Skeletal muscle satellite cell (primary cell): ENCODE results near the gene COL5A3.

Source experiments
- H3K27me3 ChIP-seq: 2 replicates; pipeline ENCODE4 v1.7.0; 2013; ENCODE audit warnings: low read length; ENCODE audit not compliant: control insufficient read depth, insufficient read depth
- H3K36me3 ChIP-seq: 2 replicates; pipeline ENCODE4 v1.7.0; 2013; ENCODE audit warnings: mild to moderate bottlenecking, control low read depth, low read length; ENCODE audit not compliant: insufficient read depth
- H3K4me1 ChIP-seq: 2 replicates; pipeline ENCODE4 v1.7.0; 2013; ENCODE audit warnings: low read length; ENCODE audit not compliant: control insufficient read depth, insufficient read depth
- H3K4me2 ChIP-seq: 2 replicates; pipeline ENCODE4 v1.7.0; 2013; ENCODE audit warnings: mild to moderate bottlenecking, low read length
- H3K4me3 ChIP-seq: 2 replicates; pipeline ENCODE4 v1.7.0; 2013; ENCODE audit warnings: low read length
- H3K9ac ChIP-seq: 2 replicates; pipeline ENCODE4 v1.7.0; 2013; ENCODE audit warnings: mild to moderate bottlenecking, low read depth, low read length, moderate library complexity
- H3K9me3 ChIP-seq: replicated peaks from 2 replicates; pipeline ENCODE4 v1.7.0; 2013; ENCODE audit warnings: mild to moderate bottlenecking, control low read depth, low read length

Gene COL5A3

GRCh38 chr19:10009714-10010224 is 535 bp downstream of the COL5A3 start:
- Histone ChIP-seq H3K4me1 (peaks cover 29% of the 10 kb centered on the region), H3K9ac (peak overlapping the region; percentile 50), H3K27me3 (peaks cover 37% of the 10 kb centered on the region), H3K4me2 (peak overlapping the region; percentile 76), H3K9me3 (no peaks in the 10 kb centered on the region), H3K36me3 (no peaks in the 10 kb centered on the region), H3K4me3 (peak overlapping the region; percentile 63)

- no peaks in the 10 kb centered on the region for H3K36me3 ChIP-seq
- no peak overlapping the region for H3K4me2 ChIP-seq
- H3K9ac ChIP-seq, result peak overlapping the region; percentile 15
- no peak overlapping the region for H3K4me3 ChIP-seq
- H3K4me1 ChIP-seq, result peaks cover 29% of the 10 kb centered on the region
- peaks cover 23% of the 10 kb centered on the region for H3K27me3 ChIP-seq
- H3K9me3 ChIP-seq, result no peaks in the 10 kb centered on the region
Measured at GRCh38 chr19:10008184-10008765, 2.0 kb downstream of the COL5A3 start.

DNA sequence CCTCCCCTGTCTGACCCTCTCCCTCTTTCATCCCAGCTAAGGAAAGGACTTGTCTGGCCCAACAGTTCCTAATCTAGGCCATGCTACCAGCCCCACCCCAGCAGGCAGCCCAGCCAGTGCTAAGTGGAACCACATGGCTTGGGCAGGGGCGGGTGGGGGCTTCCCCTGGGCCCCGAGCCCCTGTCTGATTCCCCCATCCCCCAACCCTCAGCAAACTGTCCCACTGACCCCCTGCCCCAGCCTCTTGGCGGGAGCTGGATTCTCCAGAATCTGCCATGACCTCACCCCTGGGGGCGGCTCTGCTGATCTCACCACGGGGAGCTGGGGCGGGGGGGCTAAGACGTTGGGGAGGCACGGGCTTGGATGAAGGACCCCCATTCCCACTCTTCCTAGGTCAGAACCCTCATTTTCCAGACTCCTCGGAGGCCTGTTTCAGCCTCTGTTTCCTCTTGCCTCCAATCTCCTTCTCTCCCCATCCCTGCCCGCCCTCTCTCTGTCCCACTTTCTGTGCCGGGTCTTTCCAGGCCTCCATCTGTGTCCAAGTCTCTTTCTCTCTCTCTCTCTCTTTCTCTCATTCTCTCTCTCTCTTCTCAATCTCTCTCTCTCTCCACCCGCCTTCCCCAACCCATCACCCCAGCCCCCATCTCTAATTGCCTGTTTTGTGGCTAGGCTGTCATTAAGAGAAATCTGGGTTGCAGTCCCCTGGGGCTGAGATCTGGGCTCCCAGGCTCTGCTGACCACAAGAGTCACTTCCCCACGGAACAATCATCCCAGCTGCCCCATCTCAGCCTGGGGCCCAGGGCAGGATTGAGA is 2.7 kb downstream of the COL5A3 start:
- Histone ChIP-seq H3K36me3 (no peaks in the 10 kb centered on the region), H3K4me3 (no peak overlapping the region), H3K9me3 (no peaks in the 10 kb centered on the region), H3K9ac (peak overlapping the region; percentile 15), H3K4me1 (peaks cover 29% of the 10 kb centered on the region), H3K27me3 (peaks cover 18% of the 10 kb centered on the region), H3K4me2 (no peak overlapping the region)

DNA sequence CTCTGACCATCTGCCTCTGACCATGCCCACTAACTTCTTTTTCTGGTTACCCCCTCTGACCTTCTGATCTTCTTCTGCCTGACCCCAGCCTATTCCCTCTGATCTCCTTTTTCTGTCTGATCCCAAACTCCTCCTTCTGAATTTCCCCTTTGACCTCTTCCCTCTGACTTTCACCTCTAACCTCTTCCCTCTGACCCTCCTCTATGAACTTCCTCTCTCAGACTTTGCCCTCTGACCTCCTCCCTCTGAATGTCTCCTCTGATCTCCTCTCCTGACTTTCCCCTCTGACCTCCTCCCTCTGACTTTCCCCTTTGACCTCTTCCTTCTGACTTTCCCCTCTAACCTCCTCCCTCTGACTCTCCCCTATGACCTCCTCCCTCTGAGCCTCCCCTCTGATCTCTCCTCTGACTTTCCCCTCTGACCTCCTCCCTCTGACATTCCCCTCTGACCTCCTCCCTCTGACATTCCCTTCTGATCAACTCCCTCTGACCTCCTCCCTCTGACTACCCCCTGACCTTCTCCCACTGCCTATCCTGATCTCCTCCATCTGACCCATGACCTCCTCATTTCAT is 3.5 kb downstream of the COL5A3 start:
- no peak overlapping the region for H3K4me3 ChIP-seq
- no peak overlapping the region for H3K9ac ChIP-seq

GRCh38 chr19:10006335-10006708 is 4.0 kb downstream of the COL5A3 start:
- peaks cover 29% of the 10 kb centered on the region for H3K4me1 ChIP-seq
- peaks cover 6% of the 10 kb centered on the region for H3K27me3 ChIP-seq
- H3K4me3 ChIP-seq, result no peak overlapping the region

More for the DNA sequence above, 3.5 kb downstream of the COL5A3 start:
- Histone ChIP-seq H3K9me3 (no peaks in the 10 kb centered on the region), H3K4me2 (no peak overlapping the region), H3K4me1 (peaks cover 29% of the 10 kb centered on the region), H3K36me3 (no peaks in the 10 kb centered on the region), H3K27me3 (peaks cover 11% of the 10 kb centered on the region)

DNA sequence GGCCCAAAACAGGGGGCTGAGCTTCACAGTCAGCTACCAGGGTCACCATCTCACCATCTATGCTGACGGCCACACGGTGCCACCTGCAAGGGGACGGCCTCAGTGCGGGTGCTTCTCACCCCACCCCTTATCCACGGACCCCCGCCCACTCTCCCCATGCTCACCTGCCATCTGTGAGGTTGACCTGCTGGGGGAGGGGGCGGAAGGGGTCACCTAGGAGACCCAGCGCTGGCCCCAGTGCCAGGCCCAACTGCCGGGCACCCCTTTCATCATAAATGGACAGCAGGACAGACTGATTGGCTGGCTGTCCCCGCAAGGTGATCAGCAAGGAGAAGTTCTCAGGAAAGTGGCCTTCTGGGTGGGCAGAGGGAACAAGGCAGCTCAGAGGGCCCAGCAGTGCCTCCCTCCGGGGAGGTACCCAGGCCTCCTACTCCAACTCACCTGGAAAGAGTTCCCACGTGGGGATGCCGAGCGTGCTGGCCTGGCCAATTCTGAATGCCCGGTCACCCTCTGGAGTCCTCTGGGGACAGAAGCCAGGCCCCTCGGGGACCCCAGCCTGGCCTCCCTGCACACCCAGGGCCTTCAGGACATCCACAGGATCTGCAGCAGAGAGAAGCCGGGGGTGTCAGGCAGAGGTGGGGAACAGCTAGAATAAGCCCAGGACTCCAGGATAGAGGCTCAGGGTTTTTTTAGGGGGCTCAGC is 4.5 kb downstream of the COL5A3 start:
- H3K4me3 ChIP-seq, result no peak overlapping the region
- H3K9me3 ChIP-seq, result no peaks in the 10 kb centered on the region
- no peak overlapping the region for H3K4me2 ChIP-seq
- H3K36me3 ChIP-seq, result no peaks in the 10 kb centered on the region
- peaks cover 29% of the 10 kb centered on the region for H3K4me1 ChIP-seq
- H3K9ac ChIP-seq, result no peak overlapping the region
- H3K27me3 ChIP-seq, result peaks cover 2% of the 10 kb centered on the region

More at GRCh38 chr19:10006335-10006708, 4.0 kb downstream of the COL5A3 start:
- Histone ChIP-seq H3K9ac (no peak overlapping the region), H3K36me3 (no peaks in the 10 kb centered on the region), H3K4me2 (no peak overlapping the region), H3K9me3 (no peaks in the 10 kb centered on the region)

DNA sequence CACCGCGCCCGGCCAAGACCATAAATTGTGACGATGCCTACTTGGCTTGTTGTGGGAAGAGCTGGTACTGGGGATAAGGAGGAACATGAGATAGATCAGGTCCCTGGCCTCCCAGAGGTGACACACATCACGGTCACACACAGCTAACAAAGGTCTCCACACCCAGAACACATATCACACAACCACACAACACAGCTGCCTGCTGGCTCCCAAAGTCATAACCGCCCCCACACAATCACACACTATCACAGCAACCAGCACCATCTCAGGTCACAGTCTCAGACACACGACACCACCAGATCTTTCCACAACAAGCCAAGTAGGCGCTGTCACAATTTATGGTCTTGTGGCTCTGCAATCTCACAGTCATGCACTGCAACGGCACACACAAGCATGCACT is 5.7 kb downstream of the COL5A3 start:
- no peak overlapping the region for H3K4me3 ChIP-seq
- peaks cover 2% of the 10 kb centered on the region for H3K27me3 ChIP-seq
- peaks cover 21% of the 10 kb centered on the region for H3K4me1 ChIP-seq
- H3K9me3 ChIP-seq, result no peaks in the 10 kb centered on the region
- no peak overlapping the region for H3K9ac ChIP-seq
- H3K36me3 ChIP-seq, result no peaks in the 10 kb centered on the region
- H3K4me2 ChIP-seq, result no peak overlapping the region

DNA sequence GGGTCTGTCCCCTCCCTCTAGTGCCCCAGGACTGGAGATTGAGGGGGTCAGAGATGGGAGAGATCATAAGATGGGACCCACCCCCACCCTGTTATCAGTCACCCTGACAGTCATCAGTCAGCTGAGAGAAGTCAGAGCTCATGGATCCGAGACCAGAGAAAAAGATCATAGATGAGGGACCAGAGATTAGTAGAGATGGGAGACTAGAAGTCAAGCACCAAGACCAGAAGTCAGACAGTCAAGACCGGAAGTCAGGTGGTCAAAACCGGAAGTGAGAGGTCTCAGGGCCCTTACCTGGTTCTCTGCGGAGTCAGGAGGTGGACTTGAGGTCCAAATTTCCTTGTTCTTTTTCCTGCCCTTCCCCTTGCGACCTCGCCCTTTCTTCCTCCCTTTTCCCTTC is 7.0 kb downstream of the COL5A3 start:
- Histone ChIP-seq H3K4me3 (no peak overlapping the region), H3K36me3 (no peaks in the 10 kb centered on the region), H3K4me2 (no peak overlapping the region), H3K4me1 (peaks cover 9% of the 10 kb centered on the region), H3K9ac (no peak overlapping the region), H3K9me3 (no peaks in the 10 kb centered on the region), H3K27me3 (no peaks in the 10 kb centered on the region)

- Histone ChIP-seq H3K27me3 (no peaks in the 10 kb centered on the region), H3K9ac (no peak overlapping the region), H3K4me3 (no peak overlapping the region), H3K4me1 (peaks cover 4% of the 10 kb centered on the region), H3K9me3 (no peaks in the 10 kb centered on the region), H3K4me2 (no peak overlapping the region), H3K36me3 (no peaks in the 10 kb centered on the region)
Measured at GRCh38 chr19:10001899-10002298, 8.4 kb downstream of the COL5A3 start.

GRCh38 chr19:10000171-10000826 is 10.0 kb downstream of the COL5A3 start:
- no peak overlapping the region for H3K9ac ChIP-seq
- no peaks in the 10 kb centered on the region for H3K36me3 ChIP-seq
- H3K27me3 ChIP-seq, result no peaks in the 10 kb centered on the region
- H3K4me2 ChIP-seq, result no peak overlapping the region
- no peaks in the 10 kb centered on the region for H3K4me1 ChIP-seq
- no peaks in the 10 kb centered on the region for H3K9me3 ChIP-seq
- H3K4me3 ChIP-seq, result no peak overlapping the region

GRCh38 chr19:9996541-9996940 is 13.8 kb downstream of the COL5A3 start:
- Histone ChIP-seq H3K4me2 (no peak overlapping the region), H3K9ac (no peak overlapping the region)

More at GRCh38 chr19:9996541-9996940, 13.8 kb downstream of the COL5A3 start:
- H3K9me3 ChIP-seq, result no peaks in the 10 kb centered on the region
- no peaks in the 10 kb centered on the region for H3K4me1 ChIP-seq
- H3K27me3 ChIP-seq, result no peaks in the 10 kb centered on the region
- H3K4me3 ChIP-seq, result no peak overlapping the region
- no peaks in the 10 kb centered on the region for H3K36me3 ChIP-seq
